Neuronal stem cell (in vitro differentiated cells): ENCODE measurements around the gene GBP2.

Experiments
- DNase-seq: peaks from one replicate; pipeline ENCODE4 v3.0.0-alpha.2; 2013; ENCODE audit warnings: low spot score
- H2AFZ ChIP-seq: one replicate; pipeline ENCODE4 v1.6.1; 2013; ENCODE audit warnings: mild to moderate bottlenecking, low read length, inconsistent platforms
- H2AK5ac ChIP-seq: 2 replicates; pipeline ENCODE4 v1.6.1; 2013; ENCODE audit warnings: low read depth, mild to moderate bottlenecking, inconsistent platforms, low read length, moderate library complexity, mixed read lengths
- H2BK120ac ChIP-seq: 2 replicates; pipeline ENCODE4 v1.6.1; 2013; ENCODE audit warnings: low read depth, mild to moderate bottlenecking, inconsistent platforms, low read length, moderate library complexity, mixed read lengths
- H2BK12ac ChIP-seq: one replicate; pipeline ENCODE4 v1.6.1; 2013; ENCODE audit warnings: low read length, inconsistent platforms
- H2BK15ac ChIP-seq: 2 replicates; pipeline ENCODE4 v1.6.1; 2013; ENCODE audit warnings: mild to moderate bottlenecking, low read length, inconsistent platforms, mixed read lengths
- H2BK5ac ChIP-seq: one replicate; pipeline ENCODE4 v1.6.1; 2013; ENCODE audit warnings: inconsistent platforms, mild to moderate bottlenecking, low read length, moderate library complexity
- H3K14ac ChIP-seq: one replicate; pipeline ENCODE4 v1.6.1; 2013; ENCODE audit warnings: low read length, inconsistent platforms
- H3K18ac ChIP-seq: 2 replicates; pipeline ENCODE4 v1.6.1; 2013; ENCODE audit warnings: low read length, inconsistent platforms
- H3K23ac ChIP-seq: 2 replicates; pipeline ENCODE4 v1.6.1; 2013; ENCODE audit warnings: low read depth, mild to moderate bottlenecking, mixed read lengths, low read length, inconsistent platforms; ENCODE audit not compliant: poor library complexity
- H3K27ac ChIP-seq: replicated peaks from 3 replicates; pipeline ENCODE4 v1.5.1; 2013; ENCODE audit warnings: low read length, inconsistent platforms
- H3K27me3 ChIP-seq, 3 experiments: 2 replicates each; pipeline ENCODE4 v1.6.1; 2013; ENCODE audit warnings: low read length in 3 of 3, mild to moderate bottlenecking in 2 of 3, inconsistent platforms in 1 of 3, low read depth in 1 of 3, mixed read lengths in 1 of 3, moderate library complexity in 1 of 3; ENCODE audit not compliant: control insufficient read depth in 3 of 3, insufficient read depth in 3 of 3
- H3K36me3 ChIP-seq, 2 donors: replicated peaks in 1 of 2; 2 replicates each; pipeline ENCODE4 v1.6.1; 2013; ENCODE audit warnings: low read length in 2 of 2; ENCODE audit not compliant: control insufficient read depth in 2 of 2, insufficient read depth in 2 of 2
- H3K4ac ChIP-seq: 2 replicates; pipeline ENCODE4 v1.6.1; 2013; ENCODE audit warnings: inconsistent platforms, mild to moderate bottlenecking, low read length, moderate library complexity
- H3K4me1 ChIP-seq, 2 donors: 1 replicate in 1 of 2; 2 replicates in 1 of 2; pipeline ENCODE4 v1.6.1; 2013; ENCODE audit warnings: low read length in 2 of 2, low read depth in 1 of 2; ENCODE audit not compliant: control insufficient read depth in 2 of 2, insufficient read depth in 1 of 2
- H3K4me2 ChIP-seq: one replicate; pipeline ENCODE4 v1.6.1; 2013; ENCODE audit warnings: mild to moderate bottlenecking, low read length, inconsistent platforms; ENCODE audit not compliant: insufficient read depth, poor library complexity, severe bottlenecking
- H3K4me3 ChIP-seq, 2 donors: 2 replicates each; pipeline ENCODE4 v1.5.1; 2013; ENCODE audit warnings: low read length in 2 of 2, mild to moderate bottlenecking in 2 of 2, inconsistent platforms in 1 of 2, moderate library complexity in 1 of 2
- H3K79me1 ChIP-seq: one replicate; pipeline ENCODE4 v1.6.1; 2013; ENCODE audit warnings: low read depth, mild to moderate bottlenecking, inconsistent platforms, low read length, moderate library complexity
- H3K9ac ChIP-seq: one replicate; pipeline ENCODE4 v1.6.1; 2013; ENCODE audit warnings: mild to moderate bottlenecking, low read depth, low read length, inconsistent platforms; ENCODE audit not compliant: poor library complexity
- H3K9me3 ChIP-seq, 2 donors: replicated peaks in 1 of 2; 2 replicates each; pipeline versions ENCODE3 to v1.6.1; 2013; ENCODE audit warnings: low read length in 2 of 2, mild to moderate bottlenecking in 2 of 2, inconsistent platforms in 1 of 2, low read depth in 1 of 2, mixed read lengths in 1 of 2, moderate library complexity in 1 of 2; ENCODE audit not compliant: control insufficient read depth in 2 of 2, insufficient read depth in 1 of 2
- H4K8ac ChIP-seq: one replicate; pipeline ENCODE4 v1.6.1; 2013; ENCODE audit warnings: low read depth, mild to moderate bottlenecking, inconsistent platforms, low read length, moderate library complexity
- H4K91ac ChIP-seq: one replicate; pipeline ENCODE4 v1.6.1; 2013; ENCODE audit warnings: low read length, low read depth, mild to moderate bottlenecking, inconsistent platforms; ENCODE audit not compliant: poor library complexity
- WGBS, 2 donors: extraction: QIAGEN DNeasy Blood & Tissue Kit; methylation state at CpG; one replicate each; pipeline ENCODE4 v1.1.7; 2013; ENCODE audit warnings: missing lambda C conversion rate in 2 of 2, mixed read lengths in 1 of 2; ENCODE audit not compliant: insufficient read length in 2 of 2, insufficient replicate concordance in 1 of 2; ENCODE audit errors: extremely low coverage in 2 of 2; 5-methylcytosine and 5-hydroxymethylcytosine counted together

Gene GBP2

DNA sequence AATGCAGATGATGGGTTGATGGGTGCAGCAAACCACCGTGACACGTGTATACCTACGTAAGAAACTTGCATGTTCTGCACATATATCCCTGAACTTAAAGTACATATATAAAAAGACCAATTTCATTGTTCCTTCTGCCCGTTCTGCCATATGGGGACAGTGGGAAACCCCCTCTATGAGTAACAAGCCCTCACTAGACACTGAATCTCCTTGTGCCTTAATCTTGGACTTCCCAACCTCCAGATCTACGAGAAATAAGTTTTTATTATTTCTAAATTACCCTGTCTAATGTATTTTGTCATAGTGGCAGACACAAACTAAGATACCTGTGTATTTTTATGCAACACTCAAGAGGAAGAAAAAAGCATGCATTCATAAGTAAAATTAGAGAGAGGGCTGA lies 39.9 kb upstream of the GBP2 start:
- no peak overlapping the region for H2AK5ac ChIP-seq
- no peaks in the 10 kb centered on the region for H3K9me3 ChIP-seq
- H3K79me1 ChIP-seq = no peaks in the 10 kb centered on the region
- H2BK120ac ChIP-seq = no peak overlapping the region
- no peak overlapping the region for H3K23ac ChIP-seq
- no peaks in the 10 kb centered on the region for H3K27me3 ChIP-seq
- no peak overlapping the region for H2BK15ac ChIP-seq
- no peak overlapping the region for H3K14ac ChIP-seq
- no peak overlapping the region for H3K4ac ChIP-seq
- no CpG with 5 or more reads among the region's 5 CpGs for WGBS, 2 donors
- H2BK5ac ChIP-seq = no peak overlapping the region
- H4K8ac ChIP-seq = no peak overlapping the region
- no peaks in the 10 kb centered on the region for H3K36me3 ChIP-seq
- no peak overlapping the region for H2BK12ac ChIP-seq
- no peak overlapping the region for H2AFZ ChIP-seq
- DNase-seq = no peak
- H3K27ac ChIP-seq = no peak overlapping the region
- H3K9ac ChIP-seq = no peak overlapping the region
- no peak overlapping the region for H3K18ac ChIP-seq
- no peak overlapping the region for H3K4me2 ChIP-seq
- no peak overlapping the region for H4K91ac ChIP-seq
- no peaks in the 10 kb centered on the region for H3K4me1 ChIP-seq
- H3K4me3 ChIP-seq = no peak overlapping the region

DNA sequence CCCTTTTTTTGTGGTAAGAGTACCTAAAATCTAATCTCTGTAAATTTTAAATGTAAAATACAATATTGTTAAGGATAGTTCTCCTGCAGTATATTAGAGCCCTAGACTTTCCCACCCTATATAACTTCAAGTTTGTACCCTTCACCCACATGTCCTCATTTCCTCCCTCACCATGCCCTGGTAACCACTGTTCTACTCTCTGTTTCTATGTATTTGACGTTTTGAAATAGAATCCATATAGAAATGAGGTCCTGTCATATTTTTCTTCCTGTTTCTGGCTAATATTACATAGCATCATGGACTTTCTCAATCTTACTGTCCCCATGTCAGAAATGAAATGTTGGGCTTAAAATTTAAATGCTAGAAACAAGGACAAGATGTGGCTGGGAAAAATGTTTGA lies 25.1 kb upstream of the GBP2 start:
- WGBS, 2 donors = no CpG with 5 or more reads among the region's 1 CpG
- H2BK12ac ChIP-seq = no peak overlapping the region

DNA sequence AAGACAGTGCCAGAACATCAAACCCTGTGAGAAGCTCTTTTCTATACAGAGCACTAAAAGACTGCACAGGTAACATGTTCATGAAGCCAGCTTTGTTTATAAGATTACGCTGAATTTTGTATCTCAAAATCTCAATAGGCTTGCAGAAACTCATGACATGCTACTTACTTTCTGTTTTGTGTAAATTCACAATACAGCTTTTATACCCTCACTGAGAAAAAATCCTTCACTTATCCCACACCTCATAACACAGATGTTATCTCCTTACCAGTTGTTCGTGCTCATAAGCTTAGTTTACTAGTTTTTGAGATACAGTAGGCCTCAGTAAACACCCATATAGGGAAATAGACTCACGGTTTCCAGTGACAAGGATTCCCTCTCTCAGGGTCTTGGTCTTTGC lies 24.1 kb upstream of the GBP2 start:
- H2AFZ ChIP-seq = no peak overlapping the region
- H2AK5ac ChIP-seq = no peak overlapping the region
- H3K4me3 ChIP-seq = no peak overlapping the region
- no peak overlapping the region for H3K4ac ChIP-seq
- H3K23ac ChIP-seq = no peak overlapping the region
- no peak overlapping the region for H2BK15ac ChIP-seq
- no peaks in the 10 kb centered on the region for H3K4me1 ChIP-seq
- H3K36me3 ChIP-seq = no peaks in the 10 kb centered on the region
- no CpG with 5 or more reads among the region's 3 CpGs for WGBS, 2 donors
- no peak overlapping the region for H3K27ac ChIP-seq
- H3K14ac ChIP-seq = no peak overlapping the region
- no peak overlapping the region for H3K4me2 ChIP-seq
- DNase-seq = no peak
- H3K9ac ChIP-seq = no peak overlapping the region
- no peaks in the 10 kb centered on the region for H3K79me1 ChIP-seq
- H3K9me3 ChIP-seq = no peaks in the 10 kb centered on the region
- no peak overlapping the region for H3K18ac ChIP-seq
- H4K91ac ChIP-seq = no peak overlapping the region
- H3K27me3 ChIP-seq = no peaks in the 10 kb centered on the region
- H4K8ac ChIP-seq = no peak overlapping the region
- H2BK120ac ChIP-seq = no peak overlapping the region
- H2BK5ac ChIP-seq = no peak overlapping the region
- H2BK12ac ChIP-seq = no peak overlapping the region

More for the DNA sequence above, 25.1 kb upstream of the GBP2 start:
- Histone ChIP-seq H3K9me3 (no peaks in the 10 kb centered on the region), H2BK15ac (no peak overlapping the region), H3K18ac (no peak overlapping the region), H4K91ac (no peak overlapping the region), H3K14ac (no peak overlapping the region), H3K4me2 (no peak overlapping the region), H3K23ac (no peak overlapping the region), H2AK5ac (no peak overlapping the region), H3K9ac (no peak overlapping the region), H3K36me3 (no peaks in the 10 kb centered on the region), H3K79me1 (no peaks in the 10 kb centered on the region), H2BK120ac (no peak overlapping the region), H2BK5ac (no peak overlapping the region), H3K4ac (no peak overlapping the region), H4K8ac (no peak overlapping the region), H3K4me3 (no peak overlapping the region), H3K4me1 (no peaks in the 10 kb centered on the region), H2AFZ (no peak overlapping the region), H3K27me3 (no peaks in the 10 kb centered on the region), H3K27ac (no peak overlapping the region)
- no peak for DNase-seq

DNA sequence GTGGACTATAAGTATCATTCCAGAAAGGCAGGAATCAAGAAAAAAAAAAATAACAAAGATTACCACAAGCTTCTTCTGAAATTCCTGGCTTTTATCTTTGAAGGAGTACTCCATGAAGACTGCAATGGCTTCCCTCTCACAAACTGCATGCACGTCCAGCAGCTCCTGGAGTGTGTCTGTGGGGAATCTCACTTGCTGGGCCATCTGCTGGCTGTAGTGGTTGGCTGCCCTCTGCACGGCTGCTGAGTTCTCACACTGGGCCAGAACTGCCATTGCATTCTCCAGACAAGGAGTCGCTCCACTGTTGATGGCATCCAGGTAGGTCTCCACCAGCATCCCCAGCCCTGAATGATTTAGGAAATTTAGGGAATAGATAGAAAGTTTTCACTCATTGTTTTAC lies 23.3 kb upstream of the GBP2 start:
- no peak overlapping the region for H3K23ac ChIP-seq
- no peak overlapping the region for H2BK120ac ChIP-seq
- no peaks in the 10 kb centered on the region for H3K4me1 ChIP-seq
- H2BK15ac ChIP-seq = no peak overlapping the region
- DNase-seq = peak; percentile 3
- H3K18ac ChIP-seq = no peak overlapping the region
- H3K36me3 ChIP-seq = no peaks in the 10 kb centered on the region
- H2BK12ac ChIP-seq = no peak overlapping the region
- no CpG with 5 or more reads among the region's 3 CpGs for WGBS, 2 donors
- no peak overlapping the region for H3K4me2 ChIP-seq
- H3K27me3 ChIP-seq = no peaks in the 10 kb centered on the region
- no peak overlapping the region for H2AK5ac ChIP-seq
- no peak overlapping the region for H3K14ac ChIP-seq
- no peak overlapping the region for H3K9ac ChIP-seq
- H4K91ac ChIP-seq = no peak overlapping the region
- no peak overlapping the region for H3K4me3 ChIP-seq
- no peak overlapping the region for H4K8ac ChIP-seq
- no peak overlapping the region for H2BK5ac ChIP-seq
- H3K4ac ChIP-seq = no peak overlapping the region
- no peaks in the 10 kb centered on the region for H3K9me3 ChIP-seq
- no peak overlapping the region for H2AFZ ChIP-seq
- no peak overlapping the region for H3K27ac ChIP-seq
- H3K79me1 ChIP-seq = no peaks in the 10 kb centered on the region
